Measurements from ENCODE around the gene ANKRD29.
A peak's percentile ranks its signal among the peaks of the same experiment; 100 is the strongest.

The ANKRD29 gene

GRCh38 chr18:23609390-23610023, 53.2 kb downstream of the ANKRD29 start:
- no peak for TF ChIP-seq POLR2AphosphoS5 (IDR thresholded peaks at IDR 0.05; ENCODE audit: low read depth, low read length)
- TF ChIP-seq SIN3A (IDR thresholded peaks at IDR 0.05; ENCODE audit: borderline replicate concordance, insufficient read depth, low read length): no peak
- TF ChIP-seq REST (IDR thresholded peaks at IDR 0.05; ENCODE audit: insufficient read depth in 1 of 2, low read depth in 2 of 2, low read length in 2 of 2): peak in 1 of 2 experiments; percentile 60; a peak in 1 of 4 replicates
- no peak for TF ChIP-seq TAF1 (IDR thresholded peaks at IDR 0.05; ENCODE audit: borderline replicate concordance, insufficient read depth, low read length)
- TF ChIP-seq FOXP2 (optimal IDR thresholded peaks at IDR 0.05; ENCODE audit: borderline replicate concordance, extremely low read depth, extremely low read length, insufficient read depth): no peak

GRCh38 chr18:23608211-23608610, 54.5 kb downstream of the ANKRD29 start:
- no peak for TF ChIP-seq POLR2AphosphoS5 (IDR thresholded peaks at IDR 0.05; ENCODE audit: low read depth, low read length)
- TF ChIP-seq TAF1 (IDR thresholded peaks at IDR 0.05; ENCODE audit: borderline replicate concordance, insufficient read depth, low read length): no peak
- TF ChIP-seq REST (IDR thresholded peaks at IDR 0.05; ENCODE audit: insufficient read depth in 1 of 2, low read depth in 2 of 2, low read length in 2 of 2): no peak
- no peak for TF ChIP-seq SIN3A (IDR thresholded peaks at IDR 0.05; ENCODE audit: borderline replicate concordance, insufficient read depth, low read length)
- TF ChIP-seq FOXP2 (optimal IDR thresholded peaks at IDR 0.05; ENCODE audit: borderline replicate concordance, extremely low read depth, extremely low read length, insufficient read depth): no peak

GRCh38 chr18:23605941-23606340, 56.8 kb downstream of the ANKRD29 start:
- no peak for TF ChIP-seq TAF1 (IDR thresholded peaks at IDR 0.05; ENCODE audit: borderline replicate concordance, insufficient read depth, low read length)
- TF ChIP-seq POLR2AphosphoS5 (IDR thresholded peaks at IDR 0.05; ENCODE audit: low read depth, low read length): no peak
- no peak for TF ChIP-seq SIN3A (IDR thresholded peaks at IDR 0.05; ENCODE audit: borderline replicate concordance, insufficient read depth, low read length)
- TF ChIP-seq FOXP2 (optimal IDR thresholded peaks at IDR 0.05; ENCODE audit: borderline replicate concordance, extremely low read depth, extremely low read length, insufficient read depth): no peak
- TF ChIP-seq REST (IDR thresholded peaks at IDR 0.05; ENCODE audit: insufficient read depth in 1 of 2, low read depth in 2 of 2, low read length in 2 of 2): no peak

- no peak for TF ChIP-seq REST (IDR thresholded peaks at IDR 0.05; ENCODE audit: insufficient read depth in 1 of 2, low read depth in 2 of 2, low read length in 2 of 2)
- TF ChIP-seq POLR2AphosphoS5 (IDR thresholded peaks at IDR 0.05; ENCODE audit: low read depth, low read length): no peak
- no peak for TF ChIP-seq TAF1 (IDR thresholded peaks at IDR 0.05; ENCODE audit: borderline replicate concordance, insufficient read depth, low read length)
- no peak for TF ChIP-seq FOXP2 (optimal IDR thresholded peaks at IDR 0.05; ENCODE audit: borderline replicate concordance, extremely low read depth, extremely low read length, insufficient read depth)
- no peak for TF ChIP-seq SIN3A (IDR thresholded peaks at IDR 0.05; ENCODE audit: borderline replicate concordance, insufficient read depth, low read length)
Measured at GRCh38 chr18:23599809-23600208, 62.9 kb downstream of the ANKRD29 start.
